ENCODE measurements around the gene NECTIN3. TPM values are rescaled to one million over a fixed set of nuclear protein-coding genes. Genes with fewer than 3 reads are reported as not detected.

Gene NECTIN3
- total RNA-seq (2012; rRNA removed) (155 and 182 TPM in 2 replicates), polyA plus RNA-seq (2012; rRNA removed) (31.4 and 34.7 TPM in 2 replicates), Bru-seq, nascent RNA (percentile 98 among the genes with signal in this experiment), BruChase-seq, experiment 1, labeled RNA remaining after a 6-hour chase (percentile 81 among the genes with signal in this experiment), BruChase-seq, experiment 2, labeled RNA remaining after a 2-hour chase (percentile 93 among the genes with signal in this experiment)
- polyA plus RNA-seq (2012; cell fraction: cytosol; rRNA removed), result 6.9 and 7.8 TPM in 2 replicates
- polyA plus RNA-seq (2012; cell fraction: nucleus; rRNA removed; ENCODE audit: low replicate concordance), result 4.0 and 17.1 TPM in 2 replicates
- long read RNA-seq, transcript NECTIN3-206 (6 exons, 3,664 nt), result major isoform, 92 of 119 reads
- long read RNA-seq, partial matches to known transcripts, result 1 of 119 reads
- long read RNA-seq, other reads (novel, unspliced or antisense), result 26 of 119 reads

- Histone ChIP-seq H4K20me1 (ENCODE audit: insufficient read depth, low read length) (peaks cover 32% of the 10 kb centered on the region), H3K4me1 (ENCODE audit: control insufficient read depth, insufficient read depth, low read length) (no peaks in the 10 kb centered on the region; the same call in 1 of the 2 replicates), H3K9me1 (ENCODE audit: insufficient read depth, low read length) (no peaks in the 10 kb centered on the region), H3K79me1 (ENCODE audit: low read depth in 1 of 2, low read length in 2 of 2) (peaks cover 0 to 18% of the 10 kb centered on the region in 2 experiments; a peak in 3 of 4 replicates), H3K9ac (ENCODE audit: low read depth, low read length) (peak within 1 kb of the TSS; percentile 99), H4K91ac (ENCODE audit: insufficient read depth, low read depth, low read length) (peak within 1 kb of the TSS; percentile 97), H2AK5ac (ENCODE audit: low read depth, low read length) (peak within 1 kb of the TSS; percentile 81), H3K27ac (ENCODE audit: insufficient read depth, low read length) (peak within 1 kb of the TSS; percentile 99), H2BK120ac (ENCODE audit: low read depth, low read length) (peak within 1 kb of the TSS; percentile 89), H2AFZ (replicated peaks; ENCODE audit: low read length, poor library complexity) (peak within 1 kb of the TSS; percentile 95), H4K5ac (ENCODE audit: low read depth, low read length) (peak within 1 kb of the TSS; percentile 79), H3K14ac (replicated peaks; ENCODE audit: low read depth, low read length) (peak within 1 kb of the TSS; percentile 99), H3K23ac (ENCODE audit: low read depth, low read length) (peak within 1 kb of the TSS; percentile 94), H3K36me3 (ENCODE audit: control insufficient read depth, insufficient read depth, low read length) (no peaks in the 10 kb centered on the region; the same call in 1 of the 2 replicates), H2BK20ac (ENCODE audit: low read depth, low read length) (0 out of 2 replicates have a peak within 1 kb of the TSS, but pooled peaks have one; percentile 54), H3K4me2 (ENCODE audit: low read depth, low read length) (peak within 1 kb of the TSS; percentile 93), H3K9me3 (ENCODE audit: control insufficient read depth, insufficient read depth, low read length) (no peaks in the 10 kb centered on the region), H3K27me3 (ENCODE audit: control insufficient read depth, insufficient read depth, low read length) (no peaks in the 10 kb centered on the region), H3K4ac (ENCODE audit: low read depth, low read length) (peak within 1 kb of the TSS; percentile 97), H3K18ac (ENCODE audit: low read depth, low read length) (peak within 1 kb of the TSS; percentile 87), H4K8ac (ENCODE audit: low read depth in 2 of 2, low read length in 2 of 2) (peak within 1 kb of the TSS; percentile 87 to 92), H3K56ac (ENCODE audit: extremely low read depth, insufficient read depth, low read length) (peak within 1 kb of the TSS; percentile 98), H3K4me3 (ENCODE audit: insufficient read depth, low read depth, low read length) (peak within 1 kb of the TSS; percentile 98), H2AK9ac (replicated peaks; ENCODE audit: low read depth, low read length, poor library complexity) (peak within 1 kb of the TSS; percentile 93), H2BK15ac (ENCODE audit: low read depth, low read length) (peak within 1 kb of the TSS; percentile 16; the same call in 1 of the 3 replicates), H2BK5ac (ENCODE audit: low read depth, low read length, poor library complexity, severe bottlenecking) (peak within 1 kb of the TSS; percentile 96)
- DNase-seq (peak; percentile 99), ATAC-seq (ENCODE audit: low read depth) (peak; percentile 90)
- dilution Hi-C loops (cut with HindIII; ENCODE audit: low sequenced_read_pairs, unreplicated experiment), result no loop called here
- CTCF ChIA-PET, result no interaction called here
- in situ Hi-C loops (cut with MboI; ENCODE audit: low sequenced_read_pairs), result loop anchor here (10.0 kb wide), 1 partner anchor 1537 kb away; no protein-coding TSS in a partner anchor
- intact Hi-C loops (cut with micrococcal nuclease), result loop anchor here (1.0 to 10.0 kb wide), 14 partner anchors 257 to 1794 kb away; no protein-coding TSS in a partner anchor
- TF ChIP-seq, protein P1, sequence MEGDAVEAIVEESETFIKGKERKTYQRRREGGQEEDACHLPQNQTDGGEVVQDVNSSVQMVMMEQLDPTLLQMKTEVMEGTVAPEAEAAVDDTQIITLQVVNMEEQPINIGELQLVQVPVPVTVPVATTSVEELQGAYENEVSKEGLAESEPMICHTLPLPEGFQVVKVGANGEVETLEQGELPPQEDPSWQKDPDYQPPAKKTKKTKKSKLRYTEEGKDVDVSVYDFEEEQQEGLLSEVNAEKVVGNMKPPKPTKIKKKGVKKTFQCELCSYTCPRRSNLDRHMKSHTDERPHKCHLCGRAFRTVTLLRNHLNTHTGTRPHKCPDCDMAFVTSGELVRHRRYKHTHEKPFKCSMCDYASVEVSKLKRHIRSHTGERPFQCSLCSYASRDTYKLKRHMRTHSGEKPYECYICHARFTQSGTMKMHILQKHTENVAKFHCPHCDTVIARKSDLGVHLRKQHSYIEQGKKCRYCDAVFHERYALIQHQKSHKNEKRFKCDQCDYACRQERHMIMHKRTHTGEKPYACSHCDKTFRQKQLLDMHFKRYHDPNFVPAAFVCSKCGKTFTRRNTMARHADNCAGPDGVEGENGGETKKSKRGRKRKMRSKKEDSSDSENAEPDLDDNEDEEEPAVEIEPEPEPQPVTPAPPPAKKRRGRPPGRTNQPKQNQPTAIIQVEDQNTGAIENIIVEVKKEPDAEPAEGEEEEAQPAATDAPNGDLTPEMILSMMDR (conservative IDR thresholded peaks at IDR 0.05; ENCODE audit: low read depth, low read length), result no peak
- TF ChIP-seq CHD1 (IDR thresholded peaks at IDR 0.05; ENCODE audit: low read depth, low read length), result peak; percentile 98; the same call in 1 of the 2 replicates
- 0 out of 2 replicates have a peak, but pooled peaks have one; percentile 6 for TF ChIP-seq RAD21 (IDR thresholded peaks at IDR 0.05; ENCODE audit: low read length)
- TF ChIP-seq FOS (IDR thresholded peaks at IDR 0.05; ENCODE audit: low read depth, low read length), result no peak
- peak; percentile 93 for TF ChIP-seq BHLHE40 (IDR thresholded peaks at IDR 0.05; ENCODE audit: low read depth, low read length)
- TF ChIP-seq CEBPB (IDR thresholded peaks at IDR 0.05; ENCODE audit: low read depth, low read length), result no peak
- peak; percentile 17; the same call in 1 of the 2 replicates for TF ChIP-seq MXI1 (IDR thresholded peaks at IDR 0.05; ENCODE audit: borderline replicate concordance, low read depth, low read length)
- TF ChIP-seq RCOR1 (IDR thresholded peaks at IDR 0.05; ENCODE audit: insufficient replicate concordance, low read length), result no peak
- peak; percentile 72 for TF ChIP-seq POLR2A (IDR thresholded peaks at IDR 0.05; ENCODE audit: low read depth, low read length)
- peak; percentile 95 for TF ChIP-seq MAZ (IDR thresholded peaks at IDR 0.05; ENCODE audit: borderline replicate concordance, low read depth, low read length)
- TF ChIP-seq, protein P2, sequence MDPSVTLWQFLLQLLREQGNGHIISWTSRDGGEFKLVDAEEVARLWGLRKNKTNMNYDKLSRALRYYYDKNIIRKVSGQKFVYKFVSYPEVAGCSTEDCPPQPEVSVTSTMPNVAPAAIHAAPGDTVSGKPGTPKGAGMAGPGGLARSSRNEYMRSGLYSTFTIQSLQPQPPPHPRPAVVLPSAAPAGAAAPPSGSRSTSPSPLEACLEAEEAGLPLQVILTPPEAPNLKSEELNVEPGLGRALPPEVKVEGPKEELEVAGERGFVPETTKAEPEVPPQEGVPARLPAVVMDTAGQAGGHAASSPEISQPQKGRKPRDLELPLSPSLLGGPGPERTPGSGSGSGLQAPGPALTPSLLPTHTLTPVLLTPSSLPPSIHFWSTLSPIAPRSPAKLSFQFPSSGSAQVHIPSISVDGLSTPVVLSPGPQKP (IDR thresholded peaks at IDR 0.05; ENCODE audit: borderline replicate concordance, low read depth, low read length), result no peak
- POLR2A ChIA-PET (ENCODE audit: unreplicated experiment), result interaction anchor here (0.6 to 1.0 kb wide), 3 partner anchors 117 to 659 kb away, joined by 3 to 5 read pairs (median 4); no protein-coding TSS in a partner anchor
- WGBS, 2 experiments (ENCODE audit: extremely low coverage in 2 of 2, insufficient read length in 1 of 2), result 0% methylated on average over 4 of the region's 79 CpGs; no CpG with 5 or more reads in 1 of the 2 experiments
- no TSS peak for BruUV-seq (replicated peaks)
Measured at GRCh38 chr3:111071257-111072030, at the start of gene NECTIN3. TSS of gene NECTIN3 (plus strand) at chr3:111071816. CDS start at chr3:111072018, 202 bp downstream.

All from IMR-90 (cell line).